Loucy (cell line): ENCODE results near the gene ECE2.
A peak's percentile ranks its signal among the peaks of the same experiment; 100 is the strongest.

Experiments used
- H2AFZ ChIP-seq: fragments of 200-600 bp; sonication (generic); 2 replicates; pipeline ENCODE4 v1.6.0; 2016; ENCODE audit warnings: antibody characterized with exemption, mild to moderate bottlenecking, low read length, moderate library complexity
- H3F3A ChIP-seq: fragments of 200-600 bp; 2 replicates; pipeline ENCODE4 v1.6.0; 2016; ENCODE audit warnings: antibody characterized with exemption, low read depth, mild to moderate bottlenecking
- H3K27me3 ChIP-seq: fragments of 200-600 bp; sonication (generic); 2 replicates; pipeline ENCODE4 v1.6.1; 2014; ENCODE audit warnings: low read length, mild to moderate bottlenecking; ENCODE audit not compliant: insufficient read depth, poor library complexity, severe bottlenecking
- H3K36me3 ChIP-seq: fragments of 200-600 bp; sonication (generic); 2 replicates; pipeline ENCODE4 v1.6.1; 2016; ENCODE audit warnings: low read length; ENCODE audit not compliant: insufficient read depth
- H3K4me1 ChIP-seq: fragments of 200-600 bp; sonication (generic); 2 replicates; pipeline ENCODE4 v1.5.1; 2014; ENCODE audit warnings: low read length, mild to moderate bottlenecking; ENCODE audit not compliant: insufficient read depth, poor library complexity, severe bottlenecking
- H3K4me2 ChIP-seq: fragments of 200-600 bp; sonication (generic); 2 replicates; pipeline ENCODE4 v1.6.0; 2014; ENCODE audit warnings: antibody characterized with exemption, low read length, low read depth, mild to moderate bottlenecking; ENCODE audit not compliant: poor library complexity, severe bottlenecking
- H3K4me3 ChIP-seq: fragments of 200-600 bp; sonication (generic); 2 replicates; pipeline ENCODE4 v1.5.1; 2014; ENCODE audit warnings: low read length, mild to moderate bottlenecking, mixed read lengths; ENCODE audit not compliant: poor library complexity, severe bottlenecking
- H3K79me2 ChIP-seq: fragments of 200-600 bp; sonication (generic); 2 replicates; pipeline ENCODE4 v1.6.1; 2014; ENCODE audit warnings: low read length; ENCODE audit not compliant: insufficient read depth
- H3K9ac ChIP-seq: fragments of 200-600 bp; sonication (generic); 2 replicates; pipeline ENCODE4 v1.6.0; 2014; ENCODE audit warnings: mild to moderate bottlenecking, low read depth, low read length, moderate library complexity; ENCODE audit not compliant: poor library complexity, severe bottlenecking
- H3K9me2 ChIP-seq: fragments of 200-600 bp; sonication (generic); replicated peaks from 2 replicates; pipeline ENCODE4 v1.6.1; 2016; ENCODE audit warnings: low read depth, low read length, mixed read lengths
- H3K9me3 ChIP-seq: fragments of 200-600 bp; sonication (generic); 2 replicates; pipeline ENCODE4 v1.6.1; 2014; ENCODE audit warnings: mild to moderate bottlenecking, antibody characterized with exemption, low read length, low read depth; ENCODE audit not compliant: insufficient read depth
- H4K20me1 ChIP-seq: fragments of 200-600 bp; sonication (generic); 2 replicates; pipeline ENCODE4 v1.6.0; 2014; ENCODE audit warnings: antibody characterized with exemption, low read length, mild to moderate bottlenecking; ENCODE audit not compliant: insufficient read depth, poor library complexity, severe bottlenecking
- CTCF ChIP-seq: fragments of 200-600 bp; sonication (generic); conservative IDR thresholded peaks from 2 replicates; pipeline ENCODE4 v1.5.1; 2014; ENCODE audit warnings: mild to moderate bottlenecking, antibody characterized with exemption, low read length
- EZH2phosphoT487 ChIP-seq: fragments of 200-600 bp; IDR thresholded peaks from 2 replicates; pipeline ENCODE4 v1.6.1; 2018; ENCODE audit warnings: antibody characterized with exemption, mild to moderate bottlenecking, moderate library complexity, borderline replicate concordance

ECE2 gene

GRCh38 chr3:184308744-184309143 lies 32.9 kb downstream of the ECE2 start:
- Histone ChIP-seq H3K4me1 (no peaks in the 10 kb centered on the region), H3K9me3 (no peaks in the 10 kb centered on the region), H2AFZ (no peak overlapping the region), H3K4me2 (no peak overlapping the region), H3K9ac (no peak overlapping the region), H3K9me2 (no peaks in the 10 kb centered on the region), H3F3A (no peaks in the 10 kb centered on the region), H3K4me3 (no peak overlapping the region), H3K79me2 (peaks cover 8% of the 10 kb centered on the region; the same call in 1 of the 2 replicates), H3K36me3 (peaks cover 48% of the 10 kb centered on the region), H4K20me1 (no peaks in the 10 kb centered on the region), H3K27me3 (no peaks in the 10 kb centered on the region)
- TF ChIP-seq CTCF: 0 out of 2 replicates have a peak, but pooled peaks have one; percentile 8
- no peak for TF ChIP-seq EZH2phosphoT487

GRCh38 chr3:184311633-184312032 lies 35.8 kb downstream of the ECE2 start:
- Histone ChIP-seq H4K20me1 (peaks cover 20% of the 10 kb centered on the region), H3F3A (no peaks in the 10 kb centered on the region), H2AFZ (no peak overlapping the region), H3K79me2 (peaks cover 21% of the 10 kb centered on the region), H3K4me3 (no peak overlapping the region), H3K9me2 (no peaks in the 10 kb centered on the region), H3K4me2 (no peak overlapping the region), H3K4me1 (peaks cover 5% of the 10 kb centered on the region), H3K36me3 (peaks cover 25% of the 10 kb centered on the region), H3K27me3 (no peaks in the 10 kb centered on the region), H3K9me3 (no peaks in the 10 kb centered on the region), H3K9ac (no peak overlapping the region)
- TF ChIP-seq EZH2phosphoT487 (no peak), CTCF (no peak)

GRCh38 chr3:184314363-184314699 lies 38.5 kb downstream of the ECE2 start, which contains the start of gene EIF4G1:
TSS of gene EIF4G1 (plus strand) at chr3:184314606. CDS start at chr3:184315797, 1,191 bp downstream.
- no peaks in the 10 kb centered on the region for H3F3A ChIP-seq
- no peaks in the 10 kb centered on the region for H3K9me3 ChIP-seq
- no peak for TF ChIP-seq EZH2phosphoT487
- no peaks in the 10 kb centered on the region for H3K9me2 ChIP-seq
- H3K27me3 ChIP-seq: no peaks in the 10 kb centered on the region
- peaks cover 20% of the 10 kb centered on the region; the same call in 1 of the 2 replicates for H3K36me3 ChIP-seq
- peak within 1 kb of the TSS; percentile 100 for H3K4me3 ChIP-seq
- peaks cover 47% of the 10 kb centered on the region for H4K20me1 ChIP-seq
- peaks cover 25% of the 10 kb centered on the region for H3K4me1 ChIP-seq
- H2AFZ ChIP-seq: peak within 1 kb of the TSS; percentile 69
- peak within 1 kb of the TSS; percentile 99 for H3K4me2 ChIP-seq
- H3K79me2 ChIP-seq: peaks cover 48% of the 10 kb centered on the region
- H3K9ac ChIP-seq: peak within 1 kb of the TSS; percentile 98
